AG04450 (cell line): Measurements from ENCODE around the gene POLD2. TPM values are rescaled to one million over a fixed set of nuclear protein-coding genes. Genes with fewer than 3 reads are reported as not detected.

Experiments
- CTCF ChIA-PET: fragments of 300-600, 350-600 bp; formaldehyde crosslinking; extraction: SDS; loops from one replicate; lab custom pipeline; 2022; ENCODE audit warnings: antibody characterized with exemption, inconsistent platforms; lab: Charles Lee
- POLR2A ChIA-PET: fragments of 350-600 bp; formaldehyde crosslinking; extraction: SDS; loops from one replicate; lab custom pipeline; 2021; ENCODE audit warnings: antibody characterized with exemption, inconsistent platforms; lab: Yijun Ruan, JAX
- DNase-seq: peaks from one replicate; pipeline ENCODE4 v3.0.0-alpha.2; 2011; ENCODE audit warnings: low read depth, low spot score
- H3K27ac ChIP-seq: one replicate; pipeline ENCODE4 v1.5.1; 2012; ENCODE audit warnings: low read depth, low read length, control low read depth
- H3K27me3 ChIP-seq: one replicate; pipeline ENCODE4 v1.6.0; 2012; ENCODE audit warnings: low read length; ENCODE audit not compliant: control insufficient read depth, insufficient read depth
- H3K4me3 ChIP-seq: 2 replicates; pipeline ENCODE4 v1.5.1; 2011; ENCODE audit warnings: mild to moderate bottlenecking, low read depth, low read length, control low read depth
- H3K9me3 ChIP-seq: 2 replicates; pipeline ENCODE4 v1.5.1; 2012; ENCODE audit warnings: low read length; ENCODE audit not compliant: control insufficient read depth, insufficient read depth
- CTCF ChIP-seq: IDR thresholded peaks from 2 replicates; pipeline ENCODE4 v1.5.1; 2011; ENCODE audit warnings: low read depth, low read length, control low read depth, inconsistent platforms
- polyA plus RNA-seq: library from polyadenylated mRNA; depleted of rRNA; stranded (reverse); fragments of >200 nt; gene quantifications from 2 replicates; pipeline ENCODE4 v1.2.3, GENCODE V29; 2011

Gene POLD2
- polyA plus RNA-seq, 1 experiment = 64.8 TPM

GRCh38 chr7:44116789-44117666 is 6.3 kb downstream of the POLD2 start:
- Histone ChIP-seq H3K4me3 (no peak overlapping the region), H3K27me3 (no peaks in the 10 kb centered on the region), H3K9me3 (peaks cover under 1% of the 10 kb centered on the region; the same call in 1 of the 2 replicates), H3K27ac (no peak overlapping the region)
- no peak for DNase-seq
- CTCF ChIA-PET = no interaction called here
- POLR2A ChIA-PET = no interaction called here
- no peak for TF ChIP-seq CTCF

DNA sequence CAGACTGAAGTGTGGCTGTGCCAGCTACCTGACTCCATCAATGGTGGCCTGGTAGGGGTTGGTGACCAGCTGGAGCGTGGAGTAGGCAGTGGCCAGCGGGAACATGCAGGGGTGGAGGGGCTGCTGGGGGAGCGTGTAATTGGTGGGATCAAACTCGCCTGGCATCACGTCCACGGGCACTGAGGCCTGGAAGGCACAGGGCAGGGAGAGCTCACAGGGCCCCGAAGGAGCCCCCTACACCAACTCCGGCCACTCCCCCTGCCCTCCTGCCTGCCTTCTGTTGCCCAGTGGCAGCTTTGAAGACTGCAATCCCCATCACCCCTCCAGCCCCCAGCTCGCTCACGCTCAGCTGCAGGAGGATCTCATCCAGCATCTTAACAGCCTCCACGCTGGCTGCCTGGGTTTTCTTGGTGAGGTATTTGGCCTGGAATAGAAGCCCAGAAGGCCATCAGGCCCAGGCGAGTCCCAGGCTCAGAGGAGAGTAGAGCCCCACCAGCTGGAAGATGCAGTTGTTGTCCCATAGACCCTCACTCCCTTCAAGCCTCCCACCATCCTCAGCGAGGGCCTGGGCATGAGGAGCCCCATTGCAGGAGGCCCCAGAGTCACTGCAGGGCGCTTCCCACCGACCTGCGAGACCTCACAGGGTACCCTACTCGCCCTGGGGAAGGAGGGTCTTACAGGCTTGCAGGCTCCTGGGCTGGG is 7.1 kb downstream of the POLD2 start:
- POLR2A ChIA-PET = interaction anchor here (1.1 kb wide), 1 partner anchor 31 kb away, joined by 4 read pairs; no protein-coding TSS in a partner anchor
- H3K4me3 ChIP-seq = no peak overlapping the region

GRCh38 chr7:44114586-44115310 is 8.6 kb downstream of the POLD2 start:
- CTCF ChIA-PET = no interaction called here
- POLR2A ChIA-PET = interaction anchor here (0.6 to 1.4 kb wide), 3 partner anchors 13 to 414 kb away, joined by 3 to 5 read pairs (median 4); no protein-coding TSS in a partner anchor
- no peak overlapping the region for H3K27ac ChIP-seq

More for the DNA sequence above, 7.1 kb downstream of the POLD2 start:
- TF ChIP-seq CTCF = no peak
- CTCF ChIA-PET = no interaction called here
- no peak for DNase-seq
- H3K27me3 ChIP-seq = no peaks in the 10 kb centered on the region
- no peak overlapping the region for H3K27ac ChIP-seq
- H3K9me3 ChIP-seq = peaks cover 4% of the 10 kb centered on the region; the same call in 1 of the 2 replicates

DNA sequence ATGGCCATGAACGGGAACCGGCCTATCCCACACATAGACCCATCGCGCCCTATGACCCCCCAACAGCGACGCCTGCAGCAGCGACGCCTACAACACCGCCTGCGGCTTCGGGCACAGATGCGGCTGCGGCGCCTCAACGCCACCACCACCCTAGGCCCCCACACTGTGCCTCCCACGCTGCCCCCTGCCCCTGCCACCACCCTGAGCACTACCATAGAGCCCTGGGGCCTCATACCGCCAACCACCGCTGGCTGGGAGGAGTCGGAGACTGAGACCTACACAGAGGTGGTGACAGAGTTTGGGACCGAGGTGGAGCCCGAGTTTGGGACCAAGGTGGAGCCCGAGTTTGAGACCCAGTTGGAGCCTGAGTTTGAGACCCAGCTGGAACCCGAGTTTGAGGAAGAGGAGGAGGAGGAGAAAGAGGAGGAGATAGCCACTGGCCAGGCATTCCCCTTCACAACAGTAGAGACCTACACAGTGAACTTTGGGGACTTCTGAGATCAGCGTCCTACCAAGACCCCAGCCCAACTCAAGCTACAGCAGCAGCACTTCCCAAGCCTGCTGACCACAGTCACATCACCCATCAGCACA is 9.5 kb downstream of the POLD2 start:
- no peak for DNase-seq

More at GRCh38 chr7:44114586-44115310, 8.6 kb downstream of the POLD2 start:
- DNase-seq = no peak
- Histone ChIP-seq H3K27me3 (no peaks in the 10 kb centered on the region), H3K9me3 (peaks cover 4% of the 10 kb centered on the region; the same call in 1 of the 2 replicates), H3K4me3 (no peak overlapping the region)
- no peak for TF ChIP-seq CTCF

More for the DNA sequence above, 9.5 kb downstream of the POLD2 start:
- CTCF ChIA-PET = no interaction called here
- Histone ChIP-seq H3K27me3 (no peaks in the 10 kb centered on the region), H3K4me3 (no peak overlapping the region), H3K27ac (no peak overlapping the region), H3K9me3 (peaks cover 4% of the 10 kb centered on the region; the same call in 1 of the 2 replicates)
- no peak for TF ChIP-seq CTCF
- POLR2A ChIA-PET = interaction anchor here (0.6 kb wide), 1 partner anchor 415 kb away, joined by 5 read pairs; no protein-coding TSS in a partner anchor
